GM19193 (cell line): Measurements from ENCODE around the gene ATN1.

ENCODE experiments used
- POLR2A ChIP-seq: IDR thresholded peaks from 4 replicates; pipeline ENCODE4 v1.6.1; 2011; ENCODE audit not compliant: insufficient read depth, insufficient read length; ENCODE audit errors: extremely low read depth

The ATN1 gene

GRCh38 chr12:6927379-6928021 is at the start of gene ATN1:
TSS of gene ATN1 (plus strand) at chr12:6927959. CDS start at chr12:6934002, 6,043 bp downstream.
- TF ChIP-seq POLR2A = peak; percentile 48

GRCh38 chr12:6883252-6883651 is 44.5 kb upstream of the ATN1 start:
- TF ChIP-seq POLR2A = no peak

- no peak for TF ChIP-seq POLR2A
Measured at GRCh38 chr12:6883683-6884082, 44.1 kb upstream of the ATN1 start.

- no peak for TF ChIP-seq POLR2A
Measured at GRCh38 chr12:6884539-6884938, 43.2 kb upstream of the ATN1 start.

- no peak for TF ChIP-seq POLR2A
Measured at GRCh38 chr12:6887460-6887859, 40.3 kb upstream of the ATN1 start.

- no peak for TF ChIP-seq POLR2A
Measured at GRCh38 chr12:6888360-6888759, 39.4 kb upstream of the ATN1 start.

GRCh38 chr12:6890789-6891645 is 36.7 kb upstream of the ATN1 start:
- TF ChIP-seq POLR2A = peak; percentile 87

GRCh38 chr12:6891646-6892001 is 36.1 kb upstream of the ATN1 start:
- no peak for TF ChIP-seq POLR2A

GRCh38 chr12:6894321-6894720 is 33.4 kb upstream of the ATN1 start:
- TF ChIP-seq POLR2A = no peak

GRCh38 chr12:6896846-6897435 is 30.8 kb upstream of the ATN1 start:
- TF ChIP-seq POLR2A = no peak

GRCh38 chr12:6899427-6899826 is 28.3 kb upstream of the ATN1 start:
- no peak for TF ChIP-seq POLR2A

GRCh38 chr12:6899837-6900519 is 27.8 kb upstream of the ATN1 start:
- TF ChIP-seq POLR2A = no peak

- TF ChIP-seq POLR2A = no peak
Measured at GRCh38 chr12:6902448-6902847, 25.3 kb upstream of the ATN1 start.

GRCh38 chr12:6903722-6904121 is 24.0 kb upstream of the ATN1 start:
- no peak for TF ChIP-seq POLR2A
